AG04450 (cell line): ENCODE data around the gene MAP2K3. TPM values are rescaled to one million over a fixed set of nuclear protein-coding genes. Genes with fewer than 3 reads are reported as not detected.
"Not testable (repeated sequence)": the region's sequence is repeated elsewhere in the genome, so short reads cannot be mapped to it uniquely, and the experiment has no call there.

Experiments
- CTCF ChIA-PET: fragments of 300-600, 350-600 bp; formaldehyde crosslinking; extraction: SDS; loops from one replicate; lab custom pipeline; 2022; ENCODE audit warnings: antibody characterized with exemption, inconsistent platforms; lab: Charles Lee
- POLR2A ChIA-PET: fragments of 350-600 bp; formaldehyde crosslinking; extraction: SDS; loops from one replicate; lab custom pipeline; 2021; ENCODE audit warnings: antibody characterized with exemption, inconsistent platforms; lab: Yijun Ruan, JAX
- DNase-seq: peaks from one replicate; pipeline ENCODE4 v3.0.0-alpha.2; 2011; ENCODE audit warnings: low read depth, low spot score
- H3K27ac ChIP-seq: one replicate; pipeline ENCODE4 v1.5.1; 2012; ENCODE audit warnings: low read depth, low read length, control low read depth
- H3K27me3 ChIP-seq: one replicate; pipeline ENCODE4 v1.6.0; 2012; ENCODE audit warnings: low read length; ENCODE audit not compliant: control insufficient read depth, insufficient read depth
- H3K4me3 ChIP-seq: 2 replicates; pipeline ENCODE4 v1.5.1; 2011; ENCODE audit warnings: mild to moderate bottlenecking, low read depth, low read length, control low read depth
- H3K9me3 ChIP-seq: 2 replicates; pipeline ENCODE4 v1.5.1; 2012; ENCODE audit warnings: low read length; ENCODE audit not compliant: control insufficient read depth, insufficient read depth
- CTCF ChIP-seq: IDR thresholded peaks from 2 replicates; pipeline ENCODE4 v1.5.1; 2011; ENCODE audit warnings: low read depth, low read length, control low read depth, inconsistent platforms
- polyA plus RNA-seq: library from polyadenylated mRNA; depleted of rRNA; stranded (reverse); fragments of >200 nt; gene quantifications from 2 replicates; pipeline ENCODE4 v1.2.3, GENCODE V29; 2011

The MAP2K3 gene
- polyA plus RNA-seq, 1 experiment, result 13.7 TPM

GRCh38 chr17:21302711-21303425 lies 18.4 kb downstream of the MAP2K3 start:
- TF ChIP-seq CTCF, result no peak
- DNase-seq, result no peak
- H3K27ac ChIP-seq, result no peak overlapping the region
- POLR2A ChIA-PET, result no interaction called here
- H3K9me3 ChIP-seq, result peaks cover 54% of the 10 kb centered on the region
- H3K27me3 ChIP-seq, result no peaks in the 10 kb centered on the region
- CTCF ChIA-PET, result interaction anchor here (0.6 kb wide), 1 partner anchor 64 kb away, joined by 3 read pairs; no protein-coding TSS in a partner anchor
- no peak overlapping the region for H3K4me3 ChIP-seq

GRCh38 chr17:21303441-21304065 lies 19.0 kb downstream of the MAP2K3 start:
- Histone ChIP-seq H3K27me3 (no peaks in the 10 kb centered on the region), H3K9me3 (peaks cover 47% of the 10 kb centered on the region), H3K27ac (no peak overlapping the region), H3K4me3 (no peak overlapping the region)
- TF ChIP-seq CTCF, result no peak
- no peak for DNase-seq
- ChIA-PET POLR2A (no interaction called here), CTCF (interaction anchor here (0.6 kb wide), 1 partner anchor 65 kb away, joined by 3 read pairs; no protein-coding TSS in a partner anchor)

- H3K27ac ChIP-seq, result no peak overlapping the region
- POLR2A ChIA-PET, result no interaction called here
- DNase-seq, result no peak
- peaks cover 46% of the 10 kb centered on the region for H3K9me3 ChIP-seq
- TF ChIP-seq CTCF, result no peak
- H3K4me3 ChIP-seq, result no peak overlapping the region
- H3K27me3 ChIP-seq, result no peaks in the 10 kb centered on the region
- CTCF ChIA-PET, result no interaction called here
These were observed 19.6 kb downstream of the MAP2K3 start for GRCh38 chr17:21304091-21304490.

GRCh38 chr17:21304551-21305151 lies 20.1 kb downstream of the MAP2K3 start:
- H3K27ac ChIP-seq, H3K27me3 ChIP-seq, CTCF ChIA-PET, H3K4me3 ChIP-seq, DNase-seq, POLR2A ChIA-PET: not testable (repeated sequence)
- H3K9me3 ChIP-seq, result peaks cover 45% of the 10 kb centered on the region

GRCh38 chr17:21305431-21306180 lies 21.1 kb downstream of the MAP2K3 start:
- POLR2A ChIA-PET, result not testable (repeated sequence)
- CTCF ChIA-PET, result interaction anchor here (0.6 to 1.1 kb wide), 3 partner anchors 102 to 206 kb away, joined by 3 to 6 read pairs (median 6); no protein-coding TSS in a partner anchor

GRCh38 chr17:21306611-21307272 lies 22.2 kb downstream of the MAP2K3 start:
- CTCF ChIA-PET, result interaction anchor here (1.1 kb wide), 2 partner anchors 178 to 205 kb away, joined by 3 to 6 read pairs; no protein-coding TSS in a partner anchor
- H3K4me3 ChIP-seq, DNase-seq, POLR2A ChIA-PET, H3K27ac ChIP-seq, H3K27me3 ChIP-seq: not testable (repeated sequence)
- H3K9me3 ChIP-seq, result peaks cover 31% of the 10 kb centered on the region

More at GRCh38 chr17:21305431-21306180, 21.1 kb downstream of the MAP2K3 start:
- peaks cover 43% of the 10 kb centered on the region for H3K9me3 ChIP-seq
- not testable (repeated sequence) for H3K27ac ChIP-seq, H3K4me3 ChIP-seq, DNase-seq, H3K27me3 ChIP-seq

- H3K9me3 ChIP-seq, result peaks cover 29% of the 10 kb centered on the region
- H3K4me3 ChIP-seq, CTCF ChIA-PET, DNase-seq, H3K27ac ChIP-seq, H3K27me3 ChIP-seq, POLR2A ChIA-PET: not testable (repeated sequence)
These were observed 22.7 kb downstream of the MAP2K3 start for GRCh38 chr17:21307273-21307625.

GRCh38 chr17:21308931-21309381 lies 24.4 kb downstream of the MAP2K3 start:
- H3K4me3 ChIP-seq, DNase-seq, CTCF ChIA-PET, POLR2A ChIA-PET, H3K27ac ChIP-seq, H3K27me3 ChIP-seq: not testable (repeated sequence)
- peaks cover 17% of the 10 kb centered on the region for H3K9me3 ChIP-seq
